Measurements from ENCODE around the gene SLC38A10.

- TF ChIP-seq, protein P1, sequence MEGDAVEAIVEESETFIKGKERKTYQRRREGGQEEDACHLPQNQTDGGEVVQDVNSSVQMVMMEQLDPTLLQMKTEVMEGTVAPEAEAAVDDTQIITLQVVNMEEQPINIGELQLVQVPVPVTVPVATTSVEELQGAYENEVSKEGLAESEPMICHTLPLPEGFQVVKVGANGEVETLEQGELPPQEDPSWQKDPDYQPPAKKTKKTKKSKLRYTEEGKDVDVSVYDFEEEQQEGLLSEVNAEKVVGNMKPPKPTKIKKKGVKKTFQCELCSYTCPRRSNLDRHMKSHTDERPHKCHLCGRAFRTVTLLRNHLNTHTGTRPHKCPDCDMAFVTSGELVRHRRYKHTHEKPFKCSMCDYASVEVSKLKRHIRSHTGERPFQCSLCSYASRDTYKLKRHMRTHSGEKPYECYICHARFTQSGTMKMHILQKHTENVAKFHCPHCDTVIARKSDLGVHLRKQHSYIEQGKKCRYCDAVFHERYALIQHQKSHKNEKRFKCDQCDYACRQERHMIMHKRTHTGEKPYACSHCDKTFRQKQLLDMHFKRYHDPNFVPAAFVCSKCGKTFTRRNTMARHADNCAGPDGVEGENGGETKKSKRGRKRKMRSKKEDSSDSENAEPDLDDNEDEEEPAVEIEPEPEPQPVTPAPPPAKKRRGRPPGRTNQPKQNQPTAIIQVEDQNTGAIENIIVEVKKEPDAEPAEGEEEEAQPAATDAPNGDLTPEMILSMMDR (IDR thresholded peaks at IDR 0.05; ENCODE audit: low read length) = no peak
- TF ChIP-seq EZH2 (IDR thresholded peaks at IDR 0.05; ENCODE audit: borderline replicate concordance, low read length) = no peak
These were observed 66.7 kb downstream of the SLC38A10 start for GRCh38 chr17:81228420-81228819.

Data from OCI-LY1 (cell line).